SH-SY5Y (cell line): ENCODE measurements around the gene F3.

Experiments used
- GATA2 ChIP-seq: IDR thresholded peaks from 2 replicates; pipeline ENCODE4 v1.6.1; 2011; ENCODE audit warnings: mild to moderate bottlenecking, low read depth, low read length
- GATA3 ChIP-seq: IDR thresholded peaks from 2 replicates; pipeline ENCODE4 v1.6.1; 2011; ENCODE audit warnings: low read depth, mild to moderate bottlenecking, low read length, moderate library complexity

F3 gene

DNA sequence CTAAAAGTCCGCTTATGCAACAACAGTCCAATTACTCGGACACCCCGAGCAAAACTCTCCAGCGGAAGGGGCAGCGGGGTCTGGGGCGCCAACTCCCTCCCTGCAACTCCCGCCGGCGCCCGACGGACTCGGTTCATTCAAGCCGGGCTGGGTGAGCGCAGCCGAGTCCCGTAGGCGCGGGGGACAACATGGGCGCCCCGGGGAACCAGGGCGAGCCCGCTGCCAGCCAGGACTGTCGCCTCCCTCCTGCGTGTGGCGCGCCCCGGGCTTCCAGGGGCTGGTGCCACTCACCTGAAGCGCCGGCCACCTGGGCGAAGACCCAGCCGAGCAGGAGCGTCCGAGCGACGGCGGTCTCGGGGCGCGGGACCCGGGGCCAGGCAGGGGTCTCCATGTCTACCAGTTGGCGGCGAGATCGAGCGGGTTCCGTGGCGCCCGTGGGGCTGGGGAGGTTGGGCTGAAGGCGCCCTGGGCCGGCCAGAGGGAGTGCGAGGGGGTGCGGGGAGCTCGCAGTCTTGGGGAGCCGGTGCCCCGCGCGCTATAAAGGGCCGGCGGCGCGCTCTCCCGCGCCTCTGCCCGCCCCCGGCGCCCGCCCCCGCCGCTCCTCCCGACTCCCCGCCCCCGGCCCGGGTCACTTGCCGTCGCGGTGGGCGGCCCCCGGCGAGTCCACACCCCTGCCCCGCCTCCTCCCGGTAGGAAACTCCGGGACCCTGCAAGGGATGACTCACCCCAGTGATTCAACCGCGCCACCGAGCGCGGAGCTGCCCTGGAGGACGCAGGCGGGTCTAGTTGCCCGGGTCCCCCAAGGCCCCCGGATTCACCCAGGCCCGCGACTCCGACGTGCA, at the start of gene F3:
Gene F3, minus strand, starts transcription at position 514 of the 842 bp plus-strand sequence. Its CDS starts 123 bp downstream, at position 391.
- TF ChIP-seq GATA2 (no peak), GATA3 (no peak)

DNA sequence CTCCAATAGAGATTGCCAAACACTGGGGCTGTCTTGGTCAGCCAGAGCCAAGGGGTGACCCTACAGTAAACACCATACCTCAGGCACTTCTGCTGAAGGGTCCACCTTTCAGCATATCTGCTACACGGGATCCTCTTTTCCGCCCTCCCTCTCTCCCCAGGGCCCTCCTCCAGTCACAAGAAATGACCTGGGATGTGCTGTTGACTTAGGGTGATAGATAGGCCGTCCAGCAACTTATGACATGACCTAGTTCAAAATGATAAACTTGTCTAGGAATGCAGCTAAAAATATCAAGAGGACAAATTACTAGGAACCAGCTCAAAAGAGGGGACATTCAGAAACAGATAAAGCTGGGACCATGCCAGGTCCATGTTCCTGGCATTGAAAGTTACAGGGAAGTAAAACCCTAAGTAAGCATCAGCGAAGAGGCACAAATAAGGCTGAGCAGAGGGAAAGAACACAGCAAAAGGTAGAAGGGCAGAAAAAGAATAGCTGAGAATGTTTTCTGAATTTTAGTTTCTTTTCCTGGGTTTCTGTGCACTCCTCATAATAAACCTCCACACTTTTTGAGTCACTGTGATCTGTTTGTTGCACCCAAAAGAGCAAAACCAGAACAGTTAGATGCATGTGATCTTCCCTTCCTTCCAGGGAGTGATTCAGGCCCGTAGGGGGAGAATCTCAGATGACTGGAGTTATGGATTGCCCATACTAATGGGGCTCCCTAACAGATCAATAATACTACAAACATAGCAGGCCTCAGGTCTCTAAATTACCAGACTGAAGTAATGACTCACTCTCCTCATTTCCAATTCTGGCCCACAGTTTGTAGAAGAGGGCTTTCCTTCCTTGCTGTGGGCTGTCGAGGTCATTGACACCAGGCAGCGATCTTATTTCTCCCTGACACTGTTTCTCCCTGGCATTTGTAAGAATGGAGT, 48.9 kb upstream of the F3 start:
- TF ChIP-seq GATA2 = no peak
- TF ChIP-seq GATA3 = no peak

- TF ChIP-seq GATA3 = no peak
- TF ChIP-seq GATA2 = no peak
Observed at GRCh38 chr1:94589728-94590127, 48.2 kb upstream of the F3 start.

GRCh38 chr1:94582565-94582964, 41.0 kb upstream of the F3 start:
- no peak for TF ChIP-seq GATA3
- TF ChIP-seq GATA2 = no peak

- no peak for TF ChIP-seq GATA3
- TF ChIP-seq GATA2 = no peak
Observed at GRCh38 chr1:94580367-94581115, 39.0 kb upstream of the F3 start.

- TF ChIP-seq GATA3 (no peak), GATA2 (no peak)
Observed at GRCh38 chr1:94579876-94580294, 38.3 kb upstream of the F3 start.

DNA sequence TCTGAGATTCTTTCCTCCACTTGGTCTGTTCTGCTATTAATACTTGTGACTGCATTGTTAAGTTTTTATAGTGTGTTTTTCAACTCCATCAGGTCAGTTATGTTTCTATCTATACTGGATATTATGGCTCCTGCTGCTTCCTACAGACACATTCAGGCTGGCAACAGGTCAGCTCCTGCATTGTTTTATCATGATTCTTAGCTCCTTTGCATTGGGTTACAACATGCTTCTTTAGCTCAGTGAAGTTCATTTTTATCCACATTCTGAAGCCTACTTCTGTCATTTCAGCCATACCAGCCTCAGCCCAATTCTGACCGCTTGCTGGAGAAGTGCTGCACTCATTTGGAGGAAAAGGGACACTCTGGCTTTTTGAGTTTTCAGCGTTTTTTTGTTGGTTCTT, 37.3 kb upstream of the F3 start:
- no peak for TF ChIP-seq GATA2
- no peak for TF ChIP-seq GATA3

DNA sequence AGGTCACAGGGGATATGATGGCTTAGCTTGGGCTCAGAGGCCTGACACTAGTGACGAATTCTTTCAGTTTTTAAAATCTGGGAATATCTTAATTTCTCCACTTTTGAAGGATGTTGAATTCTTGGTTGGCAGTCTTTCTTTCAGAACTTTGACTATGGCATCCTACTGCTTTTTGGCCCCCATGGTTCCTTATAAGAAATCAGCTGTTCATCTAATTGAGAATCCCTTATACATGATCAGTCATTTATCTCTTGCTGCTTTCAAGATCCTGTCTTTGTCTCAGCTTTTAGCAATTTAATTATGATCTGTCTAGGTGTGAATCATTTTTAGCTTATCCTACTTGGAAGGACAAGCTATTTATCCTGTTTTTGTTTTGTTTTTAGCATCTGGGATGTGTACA, 31.2 kb upstream of the F3 start:
- TF ChIP-seq GATA2 = no peak
- no peak for TF ChIP-seq GATA3

DNA sequence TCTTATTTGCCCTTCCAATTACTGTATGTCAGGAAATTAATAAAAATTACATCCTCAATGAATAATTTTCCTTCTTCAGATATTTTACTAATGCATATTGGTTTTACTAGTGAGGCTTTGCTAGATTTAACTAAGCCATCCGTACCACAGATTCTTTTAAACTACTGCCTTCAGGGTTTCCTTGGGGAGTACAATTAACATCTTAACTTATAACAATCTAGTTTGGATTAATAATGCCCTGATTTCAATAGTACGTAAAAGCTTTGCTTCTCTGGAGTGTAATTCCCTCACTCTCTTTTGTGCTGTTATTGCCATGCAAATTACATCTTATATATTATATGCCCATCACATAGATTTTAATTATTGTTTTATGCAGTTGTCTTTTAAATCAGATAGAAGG, 24.3 kb upstream of the F3 start:
- TF ChIP-seq GATA3 (no peak), GATA2 (no peak)

- TF ChIP-seq GATA2 (no peak), GATA3 (no peak)
Observed at GRCh38 chr1:94562519-94563260, 21.1 kb upstream of the F3 start.

DNA sequence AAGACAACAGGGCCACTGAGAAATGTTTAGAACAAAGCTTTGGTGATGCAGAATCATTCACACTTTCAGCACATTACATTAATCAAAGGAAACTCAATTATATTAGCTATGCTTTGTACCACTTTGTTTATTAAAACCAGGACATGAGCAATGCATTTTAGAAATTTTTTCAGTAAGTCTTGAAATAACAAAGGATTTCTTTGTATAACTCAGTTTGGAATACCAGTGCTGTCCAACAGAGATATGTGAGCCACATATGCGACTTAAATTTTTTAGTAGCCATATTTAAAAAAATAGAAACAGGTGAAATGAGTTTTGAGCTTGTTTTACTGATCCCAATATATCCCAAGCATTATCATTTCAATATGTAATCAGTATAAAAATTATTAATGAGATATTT, 18.8 kb upstream of the F3 start:
- no peak for TF ChIP-seq GATA2
- no peak for TF ChIP-seq GATA3

DNA sequence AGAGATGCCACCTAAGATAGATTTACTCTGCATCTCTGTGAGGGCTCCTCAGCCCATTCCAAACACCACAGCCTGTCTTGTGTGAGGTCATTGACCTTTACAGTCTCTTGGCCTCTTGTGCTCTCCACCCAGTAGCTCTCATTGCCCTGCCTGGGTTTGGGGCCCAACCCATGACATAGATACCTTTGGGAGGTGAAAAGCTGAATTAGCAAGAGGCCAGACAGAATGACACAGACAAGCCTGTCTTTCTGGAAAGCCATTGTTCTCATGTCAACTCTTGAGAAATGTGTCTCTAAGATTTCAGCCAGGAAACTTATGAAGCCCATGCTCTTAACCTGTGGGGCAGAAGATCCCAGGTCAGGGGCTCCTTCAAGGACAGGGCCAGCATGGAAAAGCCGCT, 18.4 kb upstream of the F3 start:
- TF ChIP-seq GATA2 = no peak

DNA sequence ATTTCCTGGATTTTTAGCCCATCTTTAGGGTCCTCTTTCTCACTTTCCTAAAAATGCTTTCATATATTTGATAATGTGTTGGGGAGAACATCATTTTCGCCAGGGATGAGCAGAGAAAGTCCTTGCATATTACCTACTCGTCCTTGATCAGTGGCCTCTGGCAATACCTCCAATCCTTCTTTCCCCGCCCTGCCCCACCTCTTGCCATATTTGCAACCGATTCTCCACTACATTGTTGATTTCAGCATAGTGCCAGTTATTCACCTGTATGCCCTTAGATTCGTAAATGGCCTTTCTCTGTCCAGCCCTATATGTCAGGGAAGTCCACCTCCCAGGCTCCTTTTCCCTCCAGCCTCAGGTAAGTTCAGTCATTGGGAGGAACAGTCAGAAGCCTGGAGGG, 13.5 kb upstream of the F3 start:
- TF ChIP-seq GATA2 (no peak), GATA3 (no peak)
